GM13976 (cell line): Measurements from ENCODE around the gene THOP1.

Source experiments
- DNase-seq: peaks from one replicate; pipeline ENCODE4 v3.0.0; 2012; ENCODE audit warnings: low spot score
- CTCF ChIP-seq: IDR thresholded peaks from 2 replicates; pipeline ENCODE4 v1.5.1; 2012; ENCODE audit warnings: borderline replicate concordance, mild to moderate bottlenecking; ENCODE audit not compliant: insufficient read depth; ENCODE audit errors: extremely low read depth, missing control alignments, control extremely low read depth
- in situ Hi-C: fragments of 300-500 bp; cut with MboI; formaldehyde crosslinking; loops from one replicate; pipeline ENCODE4 v1.12.0; 2022; ENCODE audit warnings: low sequenced_read_pairs, mixed read lengths, inconsistent platforms; ENCODE audit not compliant: unreplicated experiment

The THOP1 gene

GRCh38 chr19:2854849-2855248 lies 69.5 kb downstream of the THOP1 start:
- no peak for TF ChIP-seq CTCF
- in situ Hi-C loops: no loop called here
- no peak for DNase-seq

- no peak for DNase-seq
- no peak for TF ChIP-seq CTCF
- in situ Hi-C loops: no loop called here
Measured at GRCh38 chr19:2856457-2857050, 71.3 kb downstream of the THOP1 start.

- no peak for TF ChIP-seq CTCF
- DNase-seq: no peak
- in situ Hi-C loops: no loop called here
Measured at GRCh38 chr19:2858864-2859263, 73.6 kb downstream of the THOP1 start.

- in situ Hi-C loops: no loop called here
- no peak for TF ChIP-seq CTCF
Measured at GRCh38 chr19:2863816-2864215, 78.5 kb downstream of the THOP1 start.

More at GRCh38 chr19:2863816-2864215, 78.5 kb downstream of the THOP1 start:
- DNase-seq: no peak
